GM18867 (cell line): ENCODE measurements around the gene RAB33A.
"Not testable (repeated sequence)": the region's sequence is repeated elsewhere in the genome, so short reads cannot be mapped to it uniquely, and the experiment has no call there.

ENCODE experiments used
- ATAC-seq: cut with Tn5 transposase; IDR thresholded peaks from one replicate; pipeline ENCODE4 v1.9.1; 2021; ENCODE audit warnings: mild to moderate bottlenecking, moderate library complexity; ENCODE audit not compliant: unreplicated experiment

RAB33A gene

DNA sequence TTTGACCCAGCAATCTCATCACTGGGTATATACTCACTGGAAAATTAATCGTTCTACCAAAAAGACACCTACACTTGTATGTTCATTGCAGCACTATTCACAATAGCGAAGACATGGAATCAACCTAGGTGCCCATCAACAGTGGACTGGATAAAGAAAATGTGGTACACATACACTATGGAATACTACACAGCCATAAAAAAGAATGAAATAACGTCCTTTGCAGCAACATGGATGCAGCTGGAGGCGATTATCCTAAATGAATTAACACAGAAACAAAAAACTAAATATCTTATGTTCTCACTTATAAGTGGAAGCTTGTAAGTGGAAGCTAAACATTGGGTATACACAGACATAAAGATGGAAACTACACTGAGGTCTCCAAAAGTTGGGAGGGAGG is 59.4 kb downstream of the RAB33A start:
- not testable (repeated sequence) for ATAC-seq
